K562 (cell line): ENCODE results near the gene KCNJ12. TPM values are rescaled to one million over a fixed set of nuclear protein-coding genes. Genes with fewer than 3 reads are reported as not detected.

Source experiments
- ATAC-seq: fragments of 200-7000 bp; cut with Tn5 transposase; 3 replicates; pipeline ENCODE4 v1.9.1; 2020; ENCODE audit warnings: moderate library complexity
- BruUV-seq: library from RNA; stranded (reverse); fragments of 400-500 nt; replicated peaks from 2 replicates; lab custom pipeline; 2021; lab: Mats Ljungman, UMichigan
- CTCF ChIA-PET: fragments of 300-600 bp; formaldehyde crosslinking; extraction: SDS; loops from one replicate; lab custom pipeline; 2021; ENCODE audit warnings: low intra/inter-chr PET ratio; lab: Yijun Ruan, JAX
- POLR2A ChIA-PET: fragments of 300-600, 350-650 bp; sonication (Branson Sonifier 250); formaldehyde crosslinking; extraction: SDS; loops from one replicate; lab custom pipeline; 2021; ENCODE audit warnings: antibody characterized with exemption, inconsistent platforms; lab: Yijun Ruan, JAX
- DNase-seq, 4 experiments: peaks; one replicate each; pipeline versions ENCODE4 v3.0.0 to v3.0.0-alpha.2; 2011 to 2018; ENCODE audit warnings: low spot score in 3 of 4, mixed read lengths in 3 of 4; ENCODE audit errors: extremely low read depth in 1 of 4
- FAIRE-seq: peaks from 2 replicates; lab custom pipeline; 2011; peaks lifted over from hg19 to GRCh38; lab: Jason Lieb, UNC
- H2AFZ ChIP-seq: 2 replicates; pipeline ENCODE4 v1.6.0; 2011; ENCODE audit warnings: low read depth, low read length, control low read depth, inconsistent platforms
- H3K27ac ChIP-seq: fragments of 200-600 bp; 3 replicates; pipeline ENCODE4 v1.8.0; 2011; ENCODE audit warnings: low read depth, mild to moderate bottlenecking, control low read depth, inconsistent platforms, low read length, moderate library complexity, mixed read lengths; ENCODE audit errors: extremely low read depth
- H3K27me3 ChIP-seq, 2 experiments: fragments of 300-600 bp in 1 of 2; 2 replicates in 1 of 2; 3 replicates in 1 of 2; pipeline versions ENCODE4 v1.6.0 to v1.8.0; 2011; ENCODE audit warnings: inconsistent platforms in 2 of 2, low read length in 2 of 2, mild to moderate bottlenecking in 1 of 2, mixed read lengths in 1 of 2, moderate library complexity in 1 of 2; ENCODE audit not compliant: control insufficient read depth in 2 of 2, insufficient read depth in 2 of 2
- H3K36me3 ChIP-seq: fragments of 300-600 bp; 3 replicates; pipeline ENCODE4 v1.8.0; 2011; ENCODE audit warnings: mild to moderate bottlenecking, low read length, inconsistent platforms; ENCODE audit not compliant: control insufficient read depth, insufficient read depth
- H3K4me1 ChIP-seq, 2 experiments: fragments of 200-600 bp in 1 of 2; replicated peaks in 1 of 2; 2 replicates in 1 of 2; 3 replicates in 1 of 2; pipeline versions ENCODE4 v1.5.1 to v1.8.0; 2011; ENCODE audit warnings: inconsistent platforms in 2 of 2, low read length in 2 of 2, mild to moderate bottlenecking in 1 of 2, mixed read lengths in 1 of 2, moderate library complexity in 1 of 2; ENCODE audit not compliant: control insufficient read depth in 2 of 2, insufficient read depth in 2 of 2
- H3K4me2 ChIP-seq: 2 replicates; pipeline ENCODE4 v1.6.1; 2011; ENCODE audit warnings: low read length, control low read depth, inconsistent platforms, mixed read lengths; ENCODE audit not compliant: insufficient read depth
- H3K4me3 ChIP-seq: fragments of 200-600 bp; sonication (generic), shearing (Covaris generic); 2 replicates; pipeline ENCODE4 v1.5.1; 2016; ENCODE audit warnings: control low read depth, inconsistent platforms
- H3K79me2 ChIP-seq: fragments of 200-600 bp; 3 replicates; pipeline ENCODE4 v1.8.0; 2011; ENCODE audit warnings: low read length, inconsistent platforms; ENCODE audit not compliant: control insufficient read depth, insufficient read depth
- H3K9ac ChIP-seq, 2 experiments: 2 replicates each; pipeline versions ENCODE4 v1.6.0 to v1.6.1; 2011; ENCODE audit warnings: low read depth in 2 of 2, low read length in 2 of 2, control low read depth in 1 of 2, inconsistent platforms in 1 of 2, mild to moderate bottlenecking in 1 of 2, mixed read lengths in 1 of 2; ENCODE audit not compliant: insufficient read depth in 1 of 2
- H3K9me1 ChIP-seq: one replicate; pipeline ENCODE4 v1.6.0; 2011; ENCODE audit warnings: inconsistent platforms, mild to moderate bottlenecking, low read length, moderate library complexity; ENCODE audit not compliant: control insufficient read depth, insufficient read depth
- H3K9me3 ChIP-seq: replicated peaks from 2 replicates; pipeline ENCODE4 v1.5.1; 2011; ENCODE audit warnings: low read depth, low read length, inconsistent platforms; ENCODE audit not compliant: control insufficient read depth, insufficient read depth
- H4K20me1 ChIP-seq: replicated peaks from 2 replicates; pipeline ENCODE4 v1.6.1; 2011; ENCODE audit warnings: low read length, inconsistent platforms, mixed read lengths; ENCODE audit not compliant: control insufficient read depth, insufficient read depth
- ARID1B ChIP-seq: fragments of 450-650 bp; IDR thresholded peaks from 2 replicates; pipeline ENCODE4 v1.6.1; 2016; ENCODE audit warnings: antibody characterized with exemption, mild to moderate bottlenecking, inconsistent platforms
- BCOR ChIP-seq: fragments of 450-650 bp; IDR thresholded peaks from 2 replicates; pipeline ENCODE4 v1.6.1; 2016
- BRD4 ChIP-seq: fragments of 200-600 bp; sonication (generic); IDR thresholded peaks from 2 replicates; pipeline ENCODE4 v1.6.1; 2017; ENCODE audit warnings: inconsistent platforms
- E2F3 ChIP-seq: fragments of 250-450 bp; sonication (Bioruptor Pico); IDR thresholded peaks from 2 replicates; pipeline ENCODE4 v1.4.0; 2020; ENCODE audit warnings: mild to moderate bottlenecking
- EHMT2 ChIP-seq: fragments of 450-650 bp; IDR thresholded peaks from 2 replicates; pipeline ENCODE4 v1.6.1; 2018; ENCODE audit warnings: antibody characterized with exemption
- EP300 ChIP-seq: IDR thresholded peaks from 2 replicates; pipeline ENCODE4 v1.6.1; 2012; ENCODE audit warnings: low read length, improper control_type of control experiment
- FOXO4 ChIP-seq: fragments of 450-650 bp; formaldehyde crosslinking; IDR thresholded peaks from 2 replicates; pipeline ENCODE4 v1.4.0; 2020; ENCODE audit warnings: mild to moderate bottlenecking, moderate library complexity
- HSF4 ChIP-seq: fragments of 250-450 bp; sonication (Bioruptor Pico); IDR thresholded peaks from 2 replicates; pipeline ENCODE4 v2.1.2; 2022; ENCODE audit warnings: mild to moderate bottlenecking, moderate library complexity, borderline replicate concordance
- IRF9 ChIP-seq: fragments of 450-650 bp; IDR thresholded peaks from 2 replicates; pipeline ENCODE4 v1.6.1; 2016; ENCODE audit warnings: missing biosample characterization, missing genetic modification characterization
- NFXL1 ChIP-seq: fragments of 450-650 bp; formaldehyde crosslinking; IDR thresholded peaks from 2 replicates; pipeline ENCODE4 v1.4.0; 2021; ENCODE audit warnings: mild to moderate bottlenecking
- RBM25 ChIP-seq: fragments of 200-400 bp; formaldehyde crosslinking; IDR thresholded peaks from 2 replicates; pipeline ENCODE4 v1.6.1; 2018; ENCODE audit warnings: low read length, low read depth, moderate library complexity; ENCODE audit not compliant: severe bottlenecking
- SAP30 ChIP-seq: fragments of 200-600 bp; sonication (generic); IDR thresholded peaks from 2 replicates; pipeline ENCODE4 v1.6.1; 2012; ENCODE audit warnings: borderline replicate concordance, low read depth, mild to moderate bottlenecking, moderate library complexity, low read length, control low read depth, inconsistent platforms; ENCODE audit not compliant: insufficient read depth, poor library complexity, severe bottlenecking
- SUPT5H ChIP-seq: fragments of 450-650 bp; IDR thresholded peaks from 2 replicates; pipeline ENCODE4 v1.6.1; 2016
- ZFP36 ChIP-seq: fragments of 150-350 bp; IDR thresholded peaks from 2 replicates; pipeline ENCODE4 v1.6.1; 2018; ENCODE audit warnings: low read length, low read depth; ENCODE audit not compliant: partially characterized antibody
- ZNF436 ChIP-seq: fragments of 250-450, 450-650 bp; sonication (Bioruptor Pico); formaldehyde crosslinking; IDR thresholded peaks from 2 replicates; pipeline ENCODE4 v1.7.0; 2020; ENCODE audit warnings: mild to moderate bottlenecking
- ZNF584 ChIP-seq: fragments of 200-800 bp; sonication (Bioruptor generic); IDR thresholded peaks from 2 replicates; pipeline ENCODE4 v1.6.1; 2016; ENCODE audit warnings: low read depth, mild to moderate bottlenecking, missing genetic modification characterization, missing compliant biosample characterization
- WGBS: fragments of 100-300 bp; shearing (Covaris generic); methylation state at CpG from one replicate; pipeline ENCODE4 v1.1.6; 2016; ENCODE audit warnings: low coverage, mixed read lengths; ENCODE audit not compliant: insufficient coverage; ENCODE audit errors: missing lambda C conversion rate; 5-methylcytosine and 5-hydroxymethylcytosine counted together
- in situ Hi-C: fragments of 300-500 bp; cut with MboI; formaldehyde crosslinking; loops from 4 replicates; pipeline ENCODE4 v1.15.0; 2018; ENCODE audit warnings: inconsistent platforms, mixed read lengths
- intact Hi-C: fragments of 100-400 bp; cut with micrococcal nuclease; formaldehyde crosslinking; loops from 2 replicates; pipeline ENCODE4 v1.14.2; 2022
- polyA plus RNA-seq, 8 experiments: library from polyadenylated mRNA; depleted of rRNA in 4 of 8; stranded (reverse) in 5 of 8; unstranded in 3 of 8; fragments of >200 nt; fragmentation: Nextera tagmentation in 2 of 8; fragmentation: Illumina TruSeq in 1 of 8; extraction: Ambion mirVana in 2 of 8; extraction: Trizol in 1 of 8; gene quantifications; 2 replicates each; pipeline versions ENCODE4 v1.2.1 to v1.2.3, GENCODE V29; 2011 to 2014; ENCODE audit warnings: inconsistent platforms in 1 of 8, missing spikeins in 1 of 8
- total RNA-seq, 7 experiments: library from RNA; depleted of rRNA in 6 of 7; stranded (reverse); fragments of >200 nt in 6 of 7; fragmentation: Illumina TruSeq in 2 of 7; extraction: Trizol in 2 of 7; gene quantifications; 2 replicates each; pipeline versions ENCODE4 v1.2.1 to v1.2.3, GENCODE V29; 2011 to 2021; ENCODE audit warnings: low replicate concordance in 1 of 7

The KCNJ12 gene
- total and polyA plus RNA-seq, 9 of the 15 experiments (the other 6 are each of a cell fraction or from before 2014, with no cell fraction given): 0.02 TPM; not detected in 8

- ATAC-seq: no peak
- peaks cover 0 to 46% of the 10 kb centered on the region in 2 experiments; a peak in 3 of 5 replicates for H3K27me3 ChIP-seq
- intact Hi-C loops (no loop called here), in situ Hi-C loops (no loop called here)
- FAIRE-seq: no peak
- no peak overlapping the region for H2AFZ ChIP-seq
- peaks cover 0 to 9% of the 10 kb centered on the region in 2 experiments; a peak in 3 of 5 replicates for H3K4me1 ChIP-seq
- H3K27ac ChIP-seq: no peak overlapping the region
- ChIA-PET CTCF (no interaction called here), POLR2A (interaction anchor here (1.0 kb wide), 1 partner anchor 16 kb away, joined by 3 read pairs; no protein-coding TSS in a partner anchor)
- H3K9ac ChIP-seq: no peak overlapping the region
- DNase-seq: no peak
- H3K36me3 ChIP-seq: no peaks in the 10 kb centered on the region
- TF ChIP-seq BCOR (0 out of 2 replicates have a peak, but pooled peaks have one; percentile 13), RBM25 (peak; percentile 42), ARID1B (no peak), ZFP36 (peak; percentile 33)
- WGBS: 0% methylated on average over 3 of the region's 6 CpGs
- no peak overlapping the region for H3K4me2 ChIP-seq
- BruUV-seq: no TSS peak
- no peaks in the 10 kb centered on the region for H3K9me3 ChIP-seq
- H3K79me2 ChIP-seq: no peaks in the 10 kb centered on the region
- H3K4me3 ChIP-seq: no peak overlapping the region
- H4K20me1 ChIP-seq: no peaks in the 10 kb centered on the region; the same call in 1 of the 2 replicates
- H3K9me1 ChIP-seq: no peaks in the 10 kb centered on the region
Observed at GRCh38 chr17:21388944-21389343, 12.8 kb downstream of the KCNJ12 start.

- 28% methylated on average over 6 of the region's 7 CpGs for WGBS
- BruUV-seq: no TSS peak
- no peaks in the 10 kb centered on the region for H3K9me3 ChIP-seq
- no peak overlapping the region for H3K27ac ChIP-seq
- H3K9ac ChIP-seq: no peak overlapping the region
- no peaks in the 10 kb centered on the region for H3K9me1 ChIP-seq
- H3K27me3 ChIP-seq: peaks cover 0 to 42% of the 10 kb centered on the region in 2 experiments; a peak in 3 of 5 replicates
- H3K79me2 ChIP-seq: no peaks in the 10 kb centered on the region
- no peak for DNase-seq
- H3K4me2 ChIP-seq: no peak overlapping the region
- H2AFZ ChIP-seq: no peak overlapping the region
- H3K4me1 ChIP-seq: peaks cover 0 to 9% of the 10 kb centered on the region in 2 experiments; a peak in 3 of 5 replicates
- intact Hi-C loops (no loop called here), in situ Hi-C loops (no loop called here)
- ATAC-seq: no peak
- H3K36me3 ChIP-seq: no peaks in the 10 kb centered on the region
- H4K20me1 ChIP-seq: no peaks in the 10 kb centered on the region; the same call in 1 of the 2 replicates
- ChIA-PET CTCF (no interaction called here), POLR2A (interaction anchor here (1.0 kb wide), 1 partner anchor 16 kb away, joined by 3 read pairs; no protein-coding TSS in a partner anchor)
- FAIRE-seq: no peak
- H3K4me3 ChIP-seq: no peak overlapping the region
- TF ChIP-seq SAP30: no peak
- TF ChIP-seq EP300: no peak
- no peak for TF ChIP-seq NFXL1 (CRISPR knock-in tag)
- TF ChIP-seq FOXO4 (CRISPR knock-in tag): no peak
- TF ChIP-seq SUPT5H: no peak
- TF ChIP-seq HSF4: no peak
- TF ChIP-seq ZNF584 (CRISPR knock-in tag): no peak
- no peak for TF ChIP-seq IRF9 (tag)
- TF ChIP-seq EHMT2: no peak
- no peak for TF ChIP-seq ZNF436 (CRISPR knock-in tag)
- TF ChIP-seq E2F3 (CRISPR knock-in tag): no peak
- TF ChIP-seq BRD4: no peak
Observed at GRCh38 chr17:21389394-21389793, 13.2 kb downstream of the KCNJ12 start.
